K562 (cell line): Measurements from ENCODE around the gene PDE11A. TPM values are rescaled to one million over a fixed set of nuclear protein-coding genes. Genes with fewer than 3 reads are reported as not detected.

Experiments used
- GATAD2B ChIP-seq: fragments of 450-650 bp; IDR thresholded peaks from 2 replicates; pipeline ENCODE4 v1.6.1; 2017; ENCODE audit warnings: mild to moderate bottlenecking, borderline replicate concordance
- HBP1 ChIP-seq: fragments of 450-650 bp; formaldehyde crosslinking; IDR thresholded peaks from 2 replicates; pipeline ENCODE4 v1.4.0; 2022; ENCODE audit warnings: missing genetic modification characterization
- MEF2A ChIP-seq: IDR thresholded peaks from 2 replicates; pipeline ENCODE4 v1.6.1; 2011; ENCODE audit warnings: low read depth, mild to moderate bottlenecking, low read length, moderate library complexity; ENCODE audit not compliant: control insufficient read depth
- MLX ChIP-seq, 2 experiments: fragments of 450-650 bp in 1 of 2; sonication (generic) in 1 of 2; formaldehyde crosslinking; conservative IDR thresholded peaks; 2 replicates each; pipeline versions ENCODE4 v1.4.0 to v1.8.1; 2020 to 2022; ENCODE audit warnings: mild to moderate bottlenecking in 1 of 2, missing genetic modification reagents in 1 of 2
- TEAD4 ChIP-seq, 2 experiments: sonication (generic) in 1 of 2; formaldehyde crosslinking in 1 of 2; IDR thresholded peaks; 2 replicates each; pipeline versions ENCODE4 v1.6.1 to v1.8.0; 2012 to 2022; ENCODE audit warnings: borderline replicate concordance in 1 of 2, inconsistent platforms in 1 of 2, low read length in 1 of 2, mild to moderate bottlenecking in 1 of 2, missing genetic modification reagents in 1 of 2
- polyA plus RNA-seq, 8 experiments: library from polyadenylated mRNA; depleted of rRNA in 4 of 8; stranded (reverse) in 5 of 8; unstranded in 3 of 8; fragments of >200 nt; fragmentation: Nextera tagmentation in 2 of 8; fragmentation: Illumina TruSeq in 1 of 8; extraction: Ambion mirVana in 2 of 8; extraction: Trizol in 1 of 8; gene quantifications; 2 replicates each; pipeline versions ENCODE4 v1.2.1 to v1.2.3, GENCODE V29; 2011 to 2014; ENCODE audit warnings: inconsistent platforms in 1 of 8, missing spikeins in 1 of 8
- total RNA-seq, 7 experiments: library from RNA; depleted of rRNA in 6 of 7; stranded (reverse); fragments of >200 nt in 6 of 7; fragmentation: Illumina TruSeq in 2 of 7; extraction: Trizol in 2 of 7; gene quantifications; 2 replicates each; pipeline versions ENCODE4 v1.2.1 to v1.2.3, GENCODE V29; 2011 to 2021; ENCODE audit warnings: low replicate concordance in 1 of 7
- TF ChIP-seq, protein P1 (sequence below): sonication (generic); formaldehyde crosslinking; IDR thresholded peaks from 2 replicates; pipeline ENCODE4 v1.8.0; 2022; ENCODE audit warnings: mild to moderate bottlenecking, missing genetic modification reagents
- TF ChIP-seq, protein P2 (sequence below): fragments of 150-350 bp; IDR thresholded peaks from 2 replicates; pipeline ENCODE4 v1.6.1; 2014; ENCODE audit warnings: low read depth, mild to moderate bottlenecking, low read length, borderline replicate concordance

The PDE11A gene
- total and polyA plus RNA-seq, 9 of the 15 experiments (the other 6 are each of a cell fraction or from before 2014, with no cell fraction given), result 3.2 to 22.1 (median 5.7) TPM

DNA sequence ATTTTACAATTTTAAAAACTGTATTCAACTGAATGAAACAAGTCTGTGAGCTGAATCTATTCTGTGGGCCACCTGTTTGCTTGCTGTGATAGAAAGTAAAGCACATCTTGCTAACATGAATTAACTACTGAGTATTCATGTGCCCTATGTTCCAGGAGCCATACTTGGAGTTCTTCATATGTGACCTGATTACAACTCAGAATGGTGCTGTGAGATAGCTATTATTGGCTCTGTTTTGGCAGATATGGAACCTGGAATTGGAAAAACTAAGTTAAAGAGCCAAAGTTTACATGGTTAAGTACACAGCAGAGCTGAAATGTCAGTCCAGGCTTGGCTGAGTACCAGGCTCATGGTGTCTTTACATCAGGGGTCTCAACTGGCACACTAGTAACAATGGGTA lies 426.3 kb downstream of the PDE11A start (continued):
- TF ChIP-seq MEF2A (no peak), TEAD4 (IDR thresholded peaks at IDR 0.05; ENCODE audit: low read length) (peak; percentile 47; the same call in 1 of the 2 replicates), TEAD4 (CRISPR knock-in tag; IDR thresholded peaks at IDR 0.05; ENCODE audit: borderline replicate concordance) (no peak), GATAD2B (no peak), HBP1 (CRISPR knock-in tag) (no peak), MLX (CRISPR knock-in tag; conservative IDR thresholded peaks at IDR 0.05) (no peak)
- TF ChIP-seq, protein P1, sequence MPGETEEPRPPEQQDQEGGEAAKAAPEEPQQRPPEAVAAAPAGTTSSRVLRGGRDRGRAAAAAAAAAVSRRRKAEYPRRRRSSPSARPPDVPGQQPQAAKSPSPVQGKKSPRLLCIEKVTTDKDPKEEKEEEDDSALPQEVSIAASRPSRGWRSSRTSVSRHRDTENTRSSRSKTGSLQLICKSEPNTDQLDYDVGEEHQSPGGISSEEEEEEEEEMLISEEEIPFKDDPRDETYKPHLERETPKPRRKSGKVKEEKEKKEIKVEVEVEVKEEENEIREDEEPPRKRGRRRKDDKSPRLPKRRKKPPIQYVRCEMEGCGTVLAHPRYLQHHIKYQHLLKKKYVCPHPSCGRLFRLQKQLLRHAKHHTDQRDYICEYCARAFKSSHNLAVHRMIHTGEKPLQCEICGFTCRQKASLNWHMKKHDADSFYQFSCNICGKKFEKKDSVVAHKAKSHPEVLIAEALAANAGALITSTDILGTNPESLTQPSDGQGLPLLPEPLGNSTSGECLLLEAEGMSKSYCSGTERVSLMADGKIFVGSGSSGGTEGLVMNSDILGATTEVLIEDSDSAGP (CRISPR knock-in tag), result no peak
- TF ChIP-seq, protein P2, sequence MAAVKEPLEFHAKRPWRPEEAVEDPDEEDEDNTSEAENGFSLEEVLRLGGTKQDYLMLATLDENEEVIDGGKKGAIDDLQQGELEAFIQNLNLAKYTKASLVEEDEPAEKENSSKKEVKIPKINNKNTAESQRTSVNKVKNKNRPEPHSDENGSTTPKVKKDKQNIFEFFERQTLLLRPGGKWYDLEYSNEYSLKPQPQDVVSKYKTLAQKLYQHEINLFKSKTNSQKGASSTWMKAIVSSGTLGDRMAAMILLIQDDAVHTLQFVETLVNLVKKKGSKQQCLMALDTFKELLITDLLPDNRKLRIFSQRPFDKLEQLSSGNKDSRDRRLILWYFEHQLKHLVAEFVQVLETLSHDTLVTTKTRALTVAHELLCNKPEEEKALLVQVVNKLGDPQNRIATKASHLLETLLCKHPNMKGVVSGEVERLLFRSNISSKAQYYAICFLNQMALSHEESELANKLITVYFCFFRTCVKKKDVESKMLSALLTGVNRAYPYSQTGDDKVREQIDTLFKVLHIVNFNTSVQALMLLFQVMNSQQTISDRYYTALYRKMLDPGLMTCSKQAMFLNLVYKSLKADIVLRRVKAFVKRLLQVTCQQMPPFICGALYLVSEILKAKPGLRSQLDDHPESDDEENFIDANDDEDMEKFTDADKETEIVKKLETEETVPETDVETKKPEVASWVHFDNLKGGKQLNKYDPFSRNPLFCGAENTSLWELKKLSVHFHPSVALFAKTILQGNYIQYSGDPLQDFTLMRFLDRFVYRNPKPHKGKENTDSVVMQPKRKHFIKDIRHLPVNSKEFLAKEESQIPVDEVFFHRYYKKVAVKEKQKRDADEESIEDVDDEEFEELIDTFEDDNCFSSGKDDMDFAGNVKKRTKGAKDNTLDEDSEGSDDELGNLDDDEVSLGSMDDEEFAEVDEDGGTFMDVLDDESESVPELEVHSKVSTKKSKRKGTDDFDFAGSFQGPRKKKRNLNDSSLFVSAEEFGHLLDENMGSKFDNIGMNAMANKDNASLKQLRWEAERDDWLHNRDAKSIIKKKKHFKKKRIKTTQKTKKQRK, result no peak
